Fibroblast of the aortic adventitia (primary cell): ENCODE measurements around the gene RIBC1. TPM values are rescaled to one million over a fixed set of nuclear protein-coding genes. Genes with fewer than 3 reads are reported as not detected.
A peak's percentile ranks its signal among the peaks of the same experiment; 100 is the strongest.

ENCODE experiments used
- DNase-seq: peaks from one replicate; pipeline ENCODE4 v3.0.0-alpha.2; 2010; ENCODE audit warnings: low read depth
- H3K4me3 ChIP-seq: 2 replicates; pipeline ENCODE4 v1.5.1; 2011; ENCODE audit warnings: low read depth, mild to moderate bottlenecking, control low read depth, low read length, moderate library complexity
- CTCF ChIP-seq: IDR thresholded peaks from 2 replicates; pipeline ENCODE4 v1.5.1; 2011; ENCODE audit warnings: mild to moderate bottlenecking, low read length, control low read depth, inconsistent platforms; ENCODE audit not compliant: insufficient read depth
- total RNA-seq: library from RNA; depleted of rRNA; stranded (reverse); fragments of >200 nt; gene quantifications from 2 replicates; pipeline ENCODE4 v1.2.3, GENCODE V29; 2012; ENCODE audit warnings: low replicate concordance

Gene RIBC1
- 0.36 and 1.6 TPM in 2 replicates for total RNA-seq

GRCh38 chrX:53422861-53423306 is at the start of gene RIBC1:
Gene RIBC1, plus strand, starts transcription at chrX:53422873. Its CDS starts 3,404 bp downstream, at chrX:53426277.
- DNase-seq, result no peak
- H3K4me3 ChIP-seq, result peak within 1 kb of the TSS; percentile 81
- TF ChIP-seq CTCF, result no peak

GRCh38 chrX:53373307-53373706 is 49.4 kb upstream of the RIBC1 start:
- no peak for DNase-seq
- H3K4me3 ChIP-seq, result no peak overlapping the region
- no peak for TF ChIP-seq CTCF

GRCh38 chrX:53374222-53374820 is 48.4 kb upstream of the RIBC1 start:
- DNase-seq, result peak; percentile 22
- no peak for TF ChIP-seq CTCF
- no peak overlapping the region for H3K4me3 ChIP-seq

GRCh38 chrX:53374923-53375322 is 47.8 kb upstream of the RIBC1 start:
- DNase-seq, result no peak
- TF ChIP-seq CTCF, result no peak
- H3K4me3 ChIP-seq, result no peak overlapping the region

- no peak for DNase-seq
- no peak for TF ChIP-seq CTCF
- H3K4me3 ChIP-seq, result no peak overlapping the region
Measured at GRCh38 chrX:53376888-53377287, 45.8 kb upstream of the RIBC1 start.

- no peak overlapping the region for H3K4me3 ChIP-seq
- DNase-seq, result no peak
- no peak for TF ChIP-seq CTCF
Measured at GRCh38 chrX:53377464-53377863, 45.2 kb upstream of the RIBC1 start.
